COR-L47 (cell line): ENCODE results near the gene MAPK8.

Experiments
- DNase-seq: peaks from one replicate; lab custom pipeline; 2025; lab: John Stamatoyannopoulos, UW

The MAPK8 gene

GRCh38 chr10:48292616-48293015 lies 13.9 kb upstream of the MAPK8 start:
- no peak for DNase-seq

GRCh38 chr10:48294431-48294830 lies 12.0 kb upstream of the MAPK8 start:
- no peak for DNase-seq

DNA sequence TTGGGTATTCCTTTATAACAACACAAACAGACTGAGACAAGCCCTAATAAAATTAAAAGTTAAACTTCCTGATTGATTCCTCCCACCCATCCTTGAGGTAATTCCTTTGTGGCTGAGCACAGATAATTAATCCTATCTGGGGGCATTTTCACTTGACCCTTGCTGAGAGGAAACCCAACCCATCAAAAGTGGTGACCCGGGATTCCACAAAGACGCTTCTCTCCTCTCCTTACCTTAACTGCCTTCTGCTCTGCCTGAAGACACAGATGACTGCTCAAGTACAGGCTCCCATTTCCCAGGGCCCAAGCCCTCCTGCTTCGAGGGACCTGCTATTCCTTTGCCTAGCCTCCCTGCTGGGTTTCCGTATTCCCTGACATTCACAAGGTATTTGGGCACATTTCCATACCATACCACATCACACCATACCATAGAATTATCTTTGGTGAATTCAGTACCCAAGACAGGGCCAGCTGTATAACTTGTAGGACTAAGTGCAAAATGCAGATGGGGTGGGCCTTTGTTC lies 9.8 kb upstream of the MAPK8 start:
- DNase-seq: no peak

GRCh38 chr10:48299066-48299465 lies 7.4 kb upstream of the MAPK8 start:
- DNase-seq: no peak

- no peak for DNase-seq
Measured at GRCh38 chr10:48299692-48300091, 6.8 kb upstream of the MAPK8 start.

GRCh38 chr10:48300556-48300955 lies 5.9 kb upstream of the MAPK8 start:
- no peak for DNase-seq

GRCh38 chr10:48302515-48303476 lies 3.7 kb upstream of the MAPK8 start:
- DNase-seq: no peak

- DNase-seq: no peak
Measured at GRCh38 chr10:48305905-48306264, 592 bp upstream of the MAPK8 start.

- peak; percentile 29 for DNase-seq
Measured at GRCh38 chr10:48306870-48307710, 613 bp downstream of the MAPK8 start.

GRCh38 chr10:48307711-48308018 lies 1.2 kb downstream of the MAPK8 start:
- DNase-seq: no peak

GRCh38 chr10:48309711-48310226 lies 3.3 kb downstream of the MAPK8 start:
- DNase-seq: no peak

GRCh38 chr10:48314107-48314506 lies 7.6 kb downstream of the MAPK8 start:
- no peak for DNase-seq

DNA sequence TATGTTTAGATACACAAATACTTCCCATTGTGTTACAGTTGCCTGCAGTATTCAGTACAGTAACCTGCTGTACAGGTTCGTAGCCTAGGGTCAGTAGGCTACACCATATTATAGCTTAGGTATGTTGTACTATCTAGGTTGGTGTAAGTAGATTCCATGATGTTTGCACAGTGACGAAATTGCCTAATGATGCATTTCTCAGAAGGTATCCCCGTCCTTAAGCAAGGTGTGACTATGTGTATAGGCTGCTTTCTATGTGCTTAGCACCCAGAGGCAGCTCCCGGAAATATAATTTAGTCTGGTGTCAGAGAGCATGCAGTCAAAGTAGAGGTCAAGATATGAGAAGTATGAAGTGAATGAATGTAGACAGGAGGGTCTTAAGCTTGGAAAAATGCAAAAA lies 9.8 kb downstream of the MAPK8 start:
- no peak for DNase-seq

DNA sequence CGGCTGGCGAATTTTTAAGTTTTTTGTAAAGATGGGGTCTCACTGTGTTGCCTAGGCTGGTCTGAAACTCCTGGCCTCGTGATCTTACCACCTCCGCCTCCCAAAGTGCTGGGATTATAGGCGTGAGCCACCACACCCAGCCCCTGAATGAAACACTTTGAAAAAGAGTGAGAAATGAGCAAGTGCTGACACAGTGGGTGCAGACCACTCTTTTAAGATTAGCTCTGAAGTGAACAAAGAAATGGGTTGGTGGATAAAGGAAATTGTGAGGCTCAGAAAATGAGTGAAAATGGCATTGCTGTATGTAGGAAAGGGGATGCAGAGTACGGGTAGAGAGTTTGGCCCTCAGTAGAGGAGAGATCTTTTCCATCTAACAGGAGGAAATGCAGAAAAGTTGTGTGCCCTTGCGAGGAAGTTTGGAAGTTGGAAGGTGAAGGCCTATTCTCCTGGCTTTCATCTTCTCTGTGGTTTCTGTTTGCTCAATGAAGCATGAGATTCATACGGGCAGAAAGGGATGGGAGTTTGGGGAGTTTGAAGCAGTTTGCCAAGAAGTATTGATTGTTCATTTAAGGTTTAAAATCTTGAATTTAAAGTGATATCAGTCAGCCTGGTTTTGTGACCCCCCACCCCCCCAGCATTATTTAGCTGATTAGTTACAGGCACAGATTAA lies 11.0 kb downstream of the MAPK8 start:
- DNase-seq: no peak

DNA sequence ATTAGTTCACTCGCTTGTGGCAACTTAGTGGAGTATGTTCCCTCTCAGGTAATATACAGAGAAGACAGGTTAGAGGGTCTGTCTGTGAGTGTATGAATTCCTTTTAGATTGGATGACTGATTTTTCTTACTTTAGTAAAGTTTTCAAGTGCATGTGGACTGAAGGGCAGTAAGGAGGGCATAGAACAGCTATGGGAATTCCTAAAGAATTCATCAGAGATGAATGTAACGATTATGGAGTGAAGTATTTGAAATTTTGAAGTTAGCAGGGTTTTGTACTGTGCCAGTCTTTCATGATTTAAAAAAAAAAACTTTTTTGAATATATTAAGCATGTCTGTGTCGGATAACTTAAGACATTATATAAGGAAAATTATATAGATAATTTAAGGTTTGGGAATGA lies 15.5 kb downstream of the MAPK8 start:
- DNase-seq: no peak

- DNase-seq: no peak
Measured at GRCh38 chr10:48324580-48324979, 18.1 kb downstream of the MAPK8 start.

- DNase-seq: no peak
Measured at GRCh38 chr10:48330269-48330668, 23.8 kb downstream of the MAPK8 start.

DNA sequence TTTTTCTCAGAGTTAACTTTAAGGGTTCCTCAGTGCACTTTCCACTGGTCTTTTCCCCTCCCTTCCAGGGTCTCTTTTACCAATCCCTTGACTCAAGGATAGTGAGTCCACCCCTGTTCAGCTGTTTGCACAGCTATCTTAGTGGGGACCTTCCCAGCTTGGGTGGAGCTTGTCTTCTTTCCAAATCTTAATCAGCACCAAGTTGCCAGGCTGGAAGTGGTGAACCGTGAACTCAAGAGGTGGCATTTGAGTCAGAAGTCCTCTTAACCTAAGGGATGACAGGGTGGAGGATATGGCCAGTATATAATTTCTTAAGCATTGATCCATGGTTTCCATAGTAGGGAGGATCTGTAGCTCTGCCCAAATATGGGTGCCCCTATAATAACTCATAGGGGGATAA lies 25.0 kb downstream of the MAPK8 start:
- DNase-seq: no peak

GRCh38 chr10:48332166-48332870 lies 25.8 kb downstream of the MAPK8 start:
- DNase-seq: no peak

DNA sequence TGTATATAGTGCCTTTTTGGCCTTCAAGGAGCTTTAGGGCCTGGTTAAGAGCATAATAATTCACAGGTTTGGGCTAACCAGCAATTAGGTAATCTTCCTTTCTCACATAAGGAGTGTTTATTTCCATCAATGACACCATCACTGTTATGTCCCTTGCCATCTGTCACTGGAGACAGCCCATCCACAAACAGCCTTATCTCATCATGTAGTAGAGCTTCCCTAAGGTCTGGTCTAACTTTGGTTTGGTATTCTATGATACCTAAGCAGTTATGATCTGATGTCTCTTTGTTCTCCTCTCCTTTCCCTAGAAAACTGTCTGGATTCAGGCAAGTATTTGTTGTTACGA lies 26.4 kb downstream of the MAPK8 start:
- no peak for DNase-seq

- DNase-seq: no peak
Measured at GRCh38 chr10:48333856-48334255, 27.4 kb downstream of the MAPK8 start.

- DNase-seq: no peak
Measured at GRCh38 chr10:48335788-48336187, 29.3 kb downstream of the MAPK8 start.
